OCI-M2 (cell line): Measurements from ENCODE around the gene CFTR.

ENCODE experiments used
- DNase-seq: peaks from one replicate; lab custom pipeline; 2025; ENCODE audit not compliant: unreplicated experiment; lab: John Stamatoyannopoulos, UW

The CFTR gene

GRCh38 chr7:117645481-117646165, 165.8 kb downstream of the CFTR start:
- no peak for DNase-seq

GRCh38 chr7:117648203-117648866, 168.5 kb downstream of the CFTR start:
- no peak for DNase-seq

- no peak for DNase-seq
Observed at GRCh38 chr7:117652943-117653680, 173.3 kb downstream of the CFTR start.

- no peak for DNase-seq
Observed at GRCh38 chr7:117654780-117655179, 175.0 kb downstream of the CFTR start.

GRCh38 chr7:117656806-117657205, 177.0 kb downstream of the CFTR start:
- no peak for DNase-seq

GRCh38 chr7:117659531-117660011, 179.7 kb downstream of the CFTR start:
- no peak for DNase-seq

- DNase-seq, result no peak
Observed at GRCh38 chr7:117661328-117661727, 181.5 kb downstream of the CFTR start.

- DNase-seq, result no peak
Observed at GRCh38 chr7:117664047-117664446, 184.2 kb downstream of the CFTR start.

- DNase-seq, result no peak
Observed at GRCh38 chr7:117665368-117665767, 185.5 kb downstream of the CFTR start.

- no peak for DNase-seq
Observed at GRCh38 chr7:117666031-117666430, 186.2 kb downstream of the CFTR start.

- DNase-seq, result no peak
Observed at GRCh38 chr7:117666689-117667088, 186.9 kb downstream of the CFTR start.

GRCh38 chr7:117667456-117667855, 187.6 kb downstream of the CFTR start:
- DNase-seq, result no peak

- no peak for DNase-seq
Observed at GRCh38 chr7:117669818-117670217, 190.0 kb downstream of the CFTR start.

GRCh38 chr7:117672453-117672852, 192.6 kb downstream of the CFTR start:
- no peak for DNase-seq

GRCh38 chr7:117673367-117673766, 193.5 kb downstream of the CFTR start:
- no peak for DNase-seq

- DNase-seq, result no peak
Observed at GRCh38 chr7:117673839-117674238, 194.0 kb downstream of the CFTR start.

GRCh38 chr7:117674617-117675016, 194.8 kb downstream of the CFTR start:
- no peak for DNase-seq

- DNase-seq, result no peak
Observed at GRCh38 chr7:117675497-117676435, 195.9 kb downstream of the CFTR start.

- no peak for DNase-seq
Observed at GRCh38 chr7:117679120-117679519, 199.3 kb downstream of the CFTR start.

GRCh38 chr7:117682681-117683385, 203.0 kb downstream of the CFTR start:
- DNase-seq, result no peak
